ENCODE measurements around the gene CLDN24.

CLDN24 gene

DNA sequence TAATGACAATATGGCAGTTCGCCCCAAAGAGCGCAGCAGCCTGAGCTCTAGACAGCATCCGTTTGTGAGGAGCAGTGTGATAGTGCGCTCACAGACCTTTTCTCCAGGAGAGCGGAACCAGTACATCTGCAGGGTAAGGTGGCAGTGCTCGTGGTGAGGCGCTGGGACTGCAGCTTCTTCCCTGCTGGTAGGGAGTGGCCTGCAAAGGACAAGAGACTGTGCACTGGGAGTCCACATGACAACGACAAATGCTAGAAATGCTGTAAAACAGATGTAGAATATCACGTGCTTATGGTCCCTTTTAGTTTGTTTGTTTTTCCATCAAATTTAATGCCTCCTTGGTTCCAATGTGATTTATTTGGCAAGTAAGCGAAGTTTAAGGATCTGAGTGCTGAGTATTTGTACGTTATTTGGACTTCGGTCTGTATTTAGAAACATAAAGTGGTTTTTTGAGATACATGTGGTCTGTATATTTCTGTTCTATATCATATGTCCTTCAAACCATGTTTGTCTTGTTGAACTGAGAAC lies 37.9 kb downstream of the CLDN24 start:
- no peak for DNase-seq (ENCODE audit: low read depth)

DNA sequence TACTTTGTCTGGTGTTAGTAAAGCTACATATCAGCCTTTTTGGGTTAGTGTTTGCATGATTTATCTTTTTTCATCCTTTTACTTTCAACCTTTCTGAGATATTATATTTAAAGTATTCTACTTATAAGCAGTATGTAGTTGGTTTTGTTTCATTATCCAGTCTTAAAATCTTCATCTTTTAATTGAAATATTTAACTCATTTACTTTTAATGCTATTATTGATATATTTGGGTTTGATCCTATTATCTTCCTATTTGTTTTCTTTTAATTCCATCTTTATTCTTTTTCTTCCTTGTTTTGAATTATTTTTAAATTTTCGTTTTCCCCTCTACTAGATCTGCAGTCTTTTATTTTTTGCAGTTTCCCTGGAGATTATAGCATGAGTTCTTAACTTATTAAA lies 46.1 kb downstream of the CLDN24 start:
- no peak for DNase-seq (ENCODE audit: low read depth)

DNA sequence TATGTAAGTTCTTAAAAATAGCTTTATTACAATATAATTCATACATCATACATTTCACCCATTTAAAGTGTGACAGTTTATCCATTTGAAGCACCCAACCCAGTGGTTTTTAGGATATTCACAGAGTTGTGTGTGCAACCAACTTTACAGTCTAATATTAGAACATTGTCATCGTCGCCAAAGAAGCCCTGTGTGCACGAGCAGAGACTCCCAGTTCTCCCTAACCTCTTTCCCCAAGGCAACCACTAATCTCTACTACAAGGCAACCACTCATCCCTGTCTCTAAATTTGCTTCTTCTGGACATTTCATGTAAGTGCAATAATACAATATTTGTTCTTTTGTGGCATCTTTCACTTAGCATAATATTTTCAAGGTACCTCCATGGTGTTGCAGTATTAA lies 49.8 kb downstream of the CLDN24 start:
- DNase-seq (ENCODE audit: low read depth), result no peak
